IPS-15b (cell line): Measurements from ENCODE around the gene PPP1R3F.
"Not testable (repeated sequence)": the region's sequence is repeated elsewhere in the genome, so short reads cannot be mapped to it uniquely, and the experiment has no call there.

Experiments used
- H3K27me3 ChIP-seq: one replicate; pipeline ENCODE4 v1.6.1; 2013; ENCODE audit warnings: low read length; ENCODE audit not compliant: control insufficient read depth, insufficient read depth
- H3K36me3 ChIP-seq: one replicate; pipeline ENCODE4 v1.6.1; 2013; ENCODE audit warnings: low read length; ENCODE audit not compliant: control insufficient read depth, insufficient read depth
- H3K4me1 ChIP-seq: one replicate; pipeline ENCODE4 v1.6.1; 2013; ENCODE audit warnings: mild to moderate bottlenecking, low read length; ENCODE audit not compliant: control insufficient read depth, insufficient read depth
- H3K4me3 ChIP-seq: one replicate; pipeline ENCODE4 v1.5.1; 2013; ENCODE audit warnings: low read depth, low read length
- H3K9ac ChIP-seq: one replicate; pipeline ENCODE4 v1.6.1; 2013; ENCODE audit warnings: low read depth, mild to moderate bottlenecking, low read length
- H3K9me3 ChIP-seq: one replicate; pipeline ENCODE4 v1.6.1; 2013; ENCODE audit warnings: mild to moderate bottlenecking, low read length; ENCODE audit not compliant: control insufficient read depth, insufficient read depth

PPP1R3F gene

GRCh38 chrX:49282647-49283011 lies 13.0 kb downstream of the PPP1R3F start:
- no peaks in the 10 kb centered on the region for H3K4me1 ChIP-seq
- H3K9me3 ChIP-seq: no peaks in the 10 kb centered on the region
- H3K27me3 ChIP-seq: no peaks in the 10 kb centered on the region
- H3K9ac ChIP-seq: no peak overlapping the region
- H3K4me3 ChIP-seq: no peak overlapping the region
- H3K36me3 ChIP-seq: no peaks in the 10 kb centered on the region

GRCh38 chrX:49284212-49284611 lies 14.6 kb downstream of the PPP1R3F start:
- no peak overlapping the region for H3K4me3 ChIP-seq
- H3K27me3 ChIP-seq: no peaks in the 10 kb centered on the region
- no peaks in the 10 kb centered on the region for H3K4me1 ChIP-seq
- no peaks in the 10 kb centered on the region for H3K36me3 ChIP-seq
- H3K9me3 ChIP-seq: no peaks in the 10 kb centered on the region
- H3K9ac ChIP-seq: no peak overlapping the region

DNA sequence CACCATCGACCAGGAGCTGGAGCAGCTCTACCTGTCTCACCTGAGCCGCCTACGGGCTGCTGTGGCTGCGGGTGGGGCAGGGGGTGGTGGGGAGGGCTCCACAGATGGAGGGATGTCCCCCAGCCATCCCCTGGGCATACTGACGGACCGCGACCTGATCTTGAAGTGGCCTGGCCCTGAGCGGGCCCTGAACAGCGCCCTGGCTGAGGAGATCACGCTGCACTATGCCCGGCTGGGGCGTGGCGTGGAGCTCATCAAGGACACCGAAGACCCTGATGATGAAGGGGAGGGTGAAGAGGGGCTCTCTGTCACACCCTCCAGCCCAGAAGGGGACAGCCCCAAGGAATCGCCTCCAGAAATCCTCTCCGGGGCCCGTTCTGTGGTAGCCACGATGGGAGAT lies 16.5 kb downstream of the PPP1R3F start:
- Histone ChIP-seq H3K9ac (no peak overlapping the region), H3K9me3 (no peaks in the 10 kb centered on the region), H3K36me3 (no peaks in the 10 kb centered on the region), H3K4me1 (no peaks in the 10 kb centered on the region), H3K4me3 (no peak overlapping the region), H3K27me3 (no peaks in the 10 kb centered on the region)

- no peaks in the 10 kb centered on the region for H3K27me3 ChIP-seq
- H3K9ac ChIP-seq: no peak overlapping the region
- no peaks in the 10 kb centered on the region for H3K4me1 ChIP-seq
- H3K9me3 ChIP-seq: no peaks in the 10 kb centered on the region
- no peak overlapping the region for H3K4me3 ChIP-seq
- no peaks in the 10 kb centered on the region for H3K36me3 ChIP-seq
These were observed 17.0 kb downstream of the PPP1R3F start for GRCh38 chrX:49286581-49286980.

DNA sequence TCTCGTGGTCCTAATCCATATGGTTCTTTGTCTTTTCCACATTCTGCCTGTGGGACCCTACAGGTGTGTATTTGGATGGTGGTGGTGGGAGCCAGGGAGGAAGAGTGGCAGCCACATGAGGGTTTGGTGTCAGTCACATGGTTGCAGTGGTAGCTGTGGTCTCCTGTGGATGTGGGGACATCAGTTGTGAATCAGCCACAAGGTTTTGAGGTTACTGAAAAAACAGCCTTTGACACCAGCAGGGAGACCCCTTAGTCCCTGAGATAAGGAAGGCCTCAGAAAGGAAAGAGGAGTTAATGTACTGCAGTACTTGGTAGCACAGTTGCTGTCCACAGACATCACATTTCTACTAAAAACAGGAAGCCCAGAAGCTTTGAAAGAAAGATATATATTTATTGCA lies 18.1 kb downstream of the PPP1R3F start:
- no peak overlapping the region for H3K4me3 ChIP-seq
- H3K36me3 ChIP-seq: no peaks in the 10 kb centered on the region
- H3K9me3 ChIP-seq: no peaks in the 10 kb centered on the region
- H3K27me3 ChIP-seq: no peaks in the 10 kb centered on the region
- no peak overlapping the region for H3K9ac ChIP-seq
- H3K4me1 ChIP-seq: no peaks in the 10 kb centered on the region

DNA sequence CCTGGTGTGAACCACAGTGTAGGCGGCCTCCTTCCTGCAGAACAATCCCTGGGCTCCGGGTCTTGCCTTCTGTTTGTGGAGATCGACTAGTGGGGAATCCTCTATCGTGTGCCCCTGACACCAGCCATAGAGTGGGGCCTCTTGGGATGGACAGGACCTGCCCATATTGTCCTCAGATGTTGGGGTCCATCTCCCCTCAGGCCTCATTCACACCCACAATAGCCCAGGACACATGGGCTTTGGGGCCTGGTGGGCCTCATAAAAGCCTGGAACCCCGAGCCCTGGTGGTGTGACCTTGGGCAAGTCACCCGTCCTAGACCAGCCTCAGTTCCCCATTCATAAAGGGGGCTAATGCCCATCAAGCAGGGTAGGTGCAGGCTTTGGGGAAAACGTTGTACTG lies 20.6 kb downstream of the PPP1R3F start:
- no peaks in the 10 kb centered on the region for H3K4me1 ChIP-seq
- no peak overlapping the region for H3K9ac ChIP-seq
- H3K9me3 ChIP-seq: no peaks in the 10 kb centered on the region
- H3K27me3 ChIP-seq: no peaks in the 10 kb centered on the region
- H3K4me3 ChIP-seq: no peak overlapping the region
- H3K36me3 ChIP-seq: no peaks in the 10 kb centered on the region

DNA sequence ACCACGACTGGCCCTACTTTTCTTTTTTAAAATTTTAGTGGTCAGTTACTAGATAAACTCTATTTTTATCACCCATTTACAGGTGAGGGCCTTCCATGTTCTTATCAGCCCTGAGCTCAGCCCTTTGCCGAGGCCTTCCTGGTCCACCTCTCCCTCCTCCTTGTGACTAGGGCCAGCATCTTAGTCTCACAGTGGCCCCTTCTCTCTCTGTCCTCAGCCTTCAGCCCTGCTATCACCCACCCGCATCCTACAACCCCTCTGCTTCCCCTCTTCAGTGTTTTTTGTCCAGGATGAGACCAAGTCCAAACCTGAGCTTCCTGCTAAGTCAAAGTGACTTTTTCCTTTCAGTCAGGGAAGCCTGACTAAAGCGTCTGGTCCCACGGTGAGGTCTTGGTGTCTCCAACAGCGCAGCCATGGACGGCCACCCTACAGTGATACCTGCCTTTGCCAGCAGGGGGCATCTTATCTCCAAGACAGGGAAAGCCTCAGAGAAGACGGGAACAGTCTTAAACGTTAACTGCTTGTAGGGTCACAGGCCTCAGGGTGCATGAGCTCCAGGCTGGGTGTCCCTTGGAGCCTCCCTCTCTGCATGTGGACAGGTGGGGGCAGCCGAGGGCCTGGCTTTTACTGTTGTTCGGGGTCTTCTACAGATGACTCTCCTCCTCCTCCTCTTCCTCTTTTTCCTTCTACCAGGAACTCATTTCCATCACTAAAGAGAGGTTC lies 22.2 kb downstream of the PPP1R3F start:
- no peaks in the 10 kb centered on the region for H3K4me1 ChIP-seq
- H3K9ac ChIP-seq: no peak overlapping the region
- H3K9me3 ChIP-seq: no peaks in the 10 kb centered on the region
- H3K27me3 ChIP-seq: no peaks in the 10 kb centered on the region
- H3K36me3 ChIP-seq: no peaks in the 10 kb centered on the region
- H3K4me3 ChIP-seq: no peak overlapping the region

DNA sequence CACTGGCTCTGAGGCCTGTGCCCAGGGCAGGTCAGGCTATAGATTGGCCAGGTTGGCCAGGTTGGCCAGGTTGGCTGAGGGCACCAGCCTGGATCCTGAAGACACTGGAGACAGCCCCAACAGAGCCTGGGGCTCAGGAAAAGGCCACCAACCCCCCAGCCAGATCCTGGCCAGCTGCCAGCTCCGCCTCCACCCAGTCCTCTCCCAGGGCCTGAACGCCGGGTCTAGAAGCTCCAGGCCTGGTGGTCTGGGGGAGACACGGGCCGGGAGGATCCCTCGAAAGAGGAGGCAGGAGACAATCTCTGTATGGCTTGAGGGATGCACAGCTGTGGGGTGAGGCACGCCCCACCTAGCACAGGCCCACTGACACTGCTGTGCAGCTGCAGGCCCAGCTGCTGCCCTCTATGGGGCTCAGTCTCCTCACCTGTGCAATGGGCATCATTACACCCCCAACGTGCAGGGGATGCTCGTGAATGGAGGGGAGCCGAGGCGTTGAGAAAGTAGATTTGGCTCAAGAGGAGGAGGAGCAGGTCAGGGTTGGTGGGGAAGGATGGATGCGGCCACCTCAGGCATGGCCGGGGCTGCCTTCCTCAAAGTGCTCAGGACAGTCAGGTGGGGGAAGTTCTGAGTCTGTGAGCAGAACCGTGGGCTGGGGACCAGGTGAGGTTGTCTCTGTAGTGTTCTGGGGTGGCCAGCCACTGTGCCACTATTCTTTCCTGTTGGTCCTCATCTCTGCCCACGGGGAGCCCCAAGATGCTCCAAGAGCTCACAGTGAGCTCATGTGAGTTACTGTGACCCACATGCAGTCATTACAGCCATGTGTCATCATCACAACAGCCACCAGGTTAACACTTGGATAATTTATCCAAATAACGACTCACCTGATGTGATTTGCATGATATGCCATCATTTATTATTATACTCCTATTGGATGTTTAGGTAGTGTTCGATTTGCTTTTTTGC lies 23.1 kb downstream of the PPP1R3F start:
- Histone ChIP-seq H3K27me3 (no peaks in the 10 kb centered on the region), H3K9me3 (no peaks in the 10 kb centered on the region), H3K4me1 (no peaks in the 10 kb centered on the region), H3K9ac (no peak overlapping the region), H3K36me3 (no peaks in the 10 kb centered on the region), H3K4me3 (no peak overlapping the region)

DNA sequence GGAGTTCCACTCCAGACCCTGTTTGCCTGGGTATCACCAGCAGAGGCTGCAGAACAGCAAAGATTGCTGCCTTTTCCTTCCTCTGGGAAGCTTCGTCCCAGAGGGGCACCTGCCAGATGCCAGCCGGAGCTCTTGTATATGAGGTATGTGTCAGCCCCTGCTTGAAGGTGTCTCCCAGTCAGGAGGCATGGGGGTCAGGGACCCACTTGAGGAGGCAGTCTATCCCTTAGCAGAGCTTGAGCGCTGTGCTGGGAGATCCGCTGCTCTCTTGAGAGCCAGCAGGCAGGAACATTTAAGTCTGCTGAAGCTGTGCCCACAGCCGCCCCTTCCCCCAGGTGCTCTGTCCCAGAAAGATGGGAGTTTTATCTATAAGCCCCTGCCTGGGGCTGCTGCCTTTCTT lies 29.7 kb downstream of the PPP1R3F start:
- H3K4me1 ChIP-seq, H3K9me3 ChIP-seq, H3K27me3 ChIP-seq, H3K9ac ChIP-seq, H3K4me3 ChIP-seq, H3K36me3 ChIP-seq: not testable (repeated sequence)

DNA sequence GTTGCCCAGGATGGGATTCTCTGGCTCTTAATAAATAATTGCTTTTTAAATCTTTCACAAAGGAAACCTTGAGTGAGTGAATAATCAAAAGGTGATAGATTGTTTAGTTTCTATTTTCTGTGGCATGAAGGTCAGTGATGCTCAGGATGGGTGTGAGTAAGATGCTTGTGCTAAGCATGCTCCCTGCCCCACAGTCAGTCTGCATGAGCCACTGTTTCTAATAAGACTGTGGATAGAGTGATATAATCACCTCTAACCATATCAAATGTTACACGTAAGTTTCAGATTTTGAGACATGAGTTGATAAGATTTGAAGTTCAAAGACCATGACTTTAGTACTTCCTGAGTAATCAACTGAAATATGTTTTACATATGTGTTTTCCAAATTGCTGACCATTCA lies 31.1 kb downstream of the PPP1R3F start:
- Histone ChIP-seq H3K4me3 (no peak overlapping the region), H3K27me3 (no peaks in the 10 kb centered on the region)

DNA sequence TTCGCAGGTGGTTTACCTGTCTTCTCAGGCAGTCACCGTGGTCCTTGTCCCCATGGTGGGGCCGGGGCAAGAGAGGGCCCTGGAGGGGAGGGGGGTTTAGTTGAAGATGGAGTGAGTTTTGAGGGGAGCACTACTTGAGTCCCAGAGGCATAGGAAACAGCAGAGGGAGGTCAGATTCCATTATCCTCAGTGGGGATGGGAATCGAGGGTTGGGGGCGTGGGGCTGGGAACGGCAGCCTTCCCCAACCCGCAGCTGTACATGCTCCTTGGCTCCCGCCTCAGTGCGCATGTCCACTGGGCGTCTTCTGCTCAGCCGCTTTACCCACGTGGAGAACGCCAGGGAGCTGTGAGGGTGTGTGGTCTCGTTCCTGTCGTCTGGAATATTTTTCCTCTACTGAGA lies 33.8 kb downstream of the PPP1R3F start, which contains the start of gene GAGE10:
TSS of gene GAGE10 (plus strand) at position 301 of the 400 bp plus-strand sequence. CDS start 1,214 bp downstream, outside the sequence.
- H3K36me3 ChIP-seq: no peaks in the 10 kb centered on the region
- H3K9me3 ChIP-seq: no peaks in the 10 kb centered on the region
- H3K9ac ChIP-seq: no peak within 1 kb of the TSS
- H3K27me3 ChIP-seq: no peaks in the 10 kb centered on the region
- H3K4me1 ChIP-seq: no peaks in the 10 kb centered on the region
- no peak within 1 kb of the TSS for H3K4me3 ChIP-seq

More for the DNA sequence above, 31.1 kb downstream of the PPP1R3F start:
- H3K36me3 ChIP-seq: no peaks in the 10 kb centered on the region
- no peak overlapping the region for H3K9ac ChIP-seq
- H3K4me1 ChIP-seq: no peaks in the 10 kb centered on the region
- H3K9me3 ChIP-seq: no peaks in the 10 kb centered on the region

GRCh38 chrX:49307775-49308174 lies 38.2 kb downstream of the PPP1R3F start:
- H3K27me3 ChIP-seq, H3K4me3 ChIP-seq, H3K36me3 ChIP-seq, H3K9me3 ChIP-seq, H3K9ac ChIP-seq: not testable (repeated sequence)
- peaks cover 11% of the 10 kb centered on the region for H3K4me1 ChIP-seq
